Small intestine (tissue), 7 donors: ENCODE data around the gene XYLT1. TPM values are rescaled to one million over a fixed set of nuclear protein-coding genes. Genes with fewer than 3 reads are reported as not detected.

Experiments used
- DNase-seq, 2 donors: peaks; one replicate each; pipeline versions ENCODE4 v3.0.0 to v3.0.0-alpha.2; 2013
- FAIRE-seq: peaks from 2 replicates; lab custom pipeline; 2012; peaks lifted over from hg19 to GRCh38; lab: Jason Lieb, UNC
- H3K27ac ChIP-seq, 3 donors: one replicate each; pipeline ENCODE4 v1.5.1; 2013; ENCODE audit warnings: low read length in 2 of 3, mild to moderate bottlenecking in 2 of 3, control low read depth in 1 of 3, inconsistent platforms in 1 of 3, low read depth in 1 of 3, moderate library complexity in 1 of 3
- H3K27me3 ChIP-seq, 3 donors: one replicate each; pipeline ENCODE4 v1.6.1; 2013; ENCODE audit warnings: low read length in 3 of 3, inconsistent platforms in 1 of 3; ENCODE audit not compliant: control insufficient read depth in 3 of 3, insufficient read depth in 3 of 3
- H3K36me3 ChIP-seq, 3 donors: one replicate each; pipeline ENCODE4 v1.6.1; 2013; ENCODE audit warnings: low read length in 3 of 3, inconsistent platforms in 1 of 3, low read depth in 1 of 3, mild to moderate bottlenecking in 1 of 3, moderate library complexity in 1 of 3; ENCODE audit not compliant: control insufficient read depth in 3 of 3, insufficient read depth in 2 of 3
- H3K4me1 ChIP-seq, 3 donors: one replicate each; pipeline ENCODE4 v1.6.1; 2013; ENCODE audit warnings: low read length in 2 of 3, inconsistent platforms in 1 of 3, low read depth in 1 of 3, mild to moderate bottlenecking in 1 of 3, moderate library complexity in 1 of 3; ENCODE audit not compliant: control insufficient read depth in 3 of 3, insufficient read depth in 2 of 3
- H3K4me3 ChIP-seq, 3 donors: one replicate each; pipeline ENCODE4 v1.5.1; 2013; ENCODE audit warnings: low read length in 3 of 3, control low read depth in 1 of 3, inconsistent platforms in 1 of 3, low read depth in 1 of 3, mild to moderate bottlenecking in 1 of 3, moderate library complexity in 1 of 3
- H3K9me3 ChIP-seq, 2 donors: one replicate each; pipeline ENCODE4 v1.6.1; 2013; ENCODE audit warnings: low read depth in 1 of 2, low read length in 1 of 2; ENCODE audit not compliant: control insufficient read depth in 2 of 2, insufficient read depth in 1 of 2
- WGBS, 3 donors: extraction: QIAGEN DNeasy Blood & Tissue Kit; methylation state at CpG; one replicate each; pipeline ENCODE4 v1.1.7; 2013; 5-methylcytosine and 5-hydroxymethylcytosine counted together
- polyA plus RNA-seq, 4 donors: library from polyadenylated mRNA; stranded (reverse) in 3 of 4; unstranded in 1 of 4; fragments of 200-250 nt in 3 of 4; fragments of 120-200 nt in 1 of 4; gene quantifications; one replicate each; pipeline versions ENCODE4 v1.2.1 to v1.2.3, GENCODE V29; 2013
- donor health status: healthy with polysubstance abuse.
- donor health status: control.
- donor health status: control.
- donor health status: Bipolar disorder and iron deficiency.
- donor health status: healthy.

XYLT1 gene
- polyA plus RNA-seq, 4 donors, result 1.9 to 11.2 (median 4.1) TPM

- H3K9me3 ChIP-seq, result no peaks in the 10 kb centered on the region
- peaks cover 0 to 10% (median 3%) of the 10 kb centered on the region in 3 donors for H3K36me3 ChIP-seq
- WGBS, 3 donors, result 87 to 94% (median 88%) methylated on average over 4 of the region's 4 CpGs
- DNase-seq, result no peak
- no peak overlapping the region for H3K4me3 ChIP-seq
- H3K27me3 ChIP-seq, result no peaks in the 10 kb centered on the region
- H3K27ac ChIP-seq, result no peak overlapping the region
- H3K4me1 ChIP-seq, result no peaks in the 10 kb centered on the region
- FAIRE-seq, result no peak
Observed at GRCh38 chr16:17116595-17117322, 354.0 kb downstream of the XYLT1 start.

- no peaks in the 10 kb centered on the region for H3K9me3 ChIP-seq
- H3K36me3 ChIP-seq, result peaks cover 0 to 16% (median 0%) of the 10 kb centered on the region in 3 donors
- no peak overlapping the region for H3K4me3 ChIP-seq
- H3K4me1 ChIP-seq, result no peaks in the 10 kb centered on the region
- no peak for DNase-seq
- H3K27me3 ChIP-seq, result no peaks in the 10 kb centered on the region
- FAIRE-seq, result no peak
- no peak overlapping the region for H3K27ac ChIP-seq
Observed at GRCh38 chr16:17109413-17109812, 361.3 kb downstream of the XYLT1 start.

GRCh38 chr16:17108596-17108995 is 362.2 kb downstream of the XYLT1 start:
- Histone ChIP-seq H3K4me1 (no peaks in the 10 kb centered on the region), H3K27me3 (no peaks in the 10 kb centered on the region), H3K4me3 (no peak overlapping the region), H3K27ac (no peak overlapping the region), H3K36me3 (peaks cover 0 to 13% (median 0%) of the 10 kb centered on the region in 3 donors), H3K9me3 (no peaks in the 10 kb centered on the region)
- 93 to 94% (median 93%) methylated on average over 17 of the region's 17 CpGs for WGBS, 3 donors
- DNase-seq (no peak), FAIRE-seq (no peak)

- Histone ChIP-seq H3K4me1 (no peaks in the 10 kb centered on the region), H3K36me3 (peaks cover 0 to 13% (median 0%) of the 10 kb centered on the region in 3 donors), H3K27ac (no peak overlapping the region), H3K4me3 (no peak overlapping the region), H3K9me3 (no peaks in the 10 kb centered on the region), H3K27me3 (no peaks in the 10 kb centered on the region)
- DNase-seq, result no peak
- no peak for FAIRE-seq
- 90 to 93% (median 92%) methylated on average over 8 of the region's 8 CpGs for WGBS, 3 donors
Observed at GRCh38 chr16:17107450-17107849, 363.3 kb downstream of the XYLT1 start.

GRCh38 chr16:17106243-17106791 is 364.4 kb downstream of the XYLT1 start:
- 76 to 88% (median 88%) methylated on average over 14 of the region's 14 CpGs for WGBS, 3 donors
- no peaks in the 10 kb centered on the region for H3K4me1 ChIP-seq
- H3K9me3 ChIP-seq, result no peaks in the 10 kb centered on the region
- no peak for FAIRE-seq
- no peak overlapping the region for H3K4me3 ChIP-seq
- no peaks in the 10 kb centered on the region for H3K27me3 ChIP-seq
- peaks cover 0 to 13% (median 0%) of the 10 kb centered on the region in 3 donors for H3K36me3 ChIP-seq
- H3K27ac ChIP-seq, result no peak overlapping the region
- DNase-seq, result no peak

GRCh38 chr16:17105239-17105797 is 365.4 kb downstream of the XYLT1 start:
- WGBS, 3 donors, result 61 to 89% (median 73%) methylated on average over 10 of the region's 10 CpGs
- FAIRE-seq (no peak), DNase-seq (peak in 1 of 2 donors; percentile 11)
- no peaks in the 10 kb centered on the region for H3K4me1 ChIP-seq
- H3K4me3 ChIP-seq, result no peak overlapping the region
- H3K36me3 ChIP-seq, result peaks cover 0 to 13% (median 0%) of the 10 kb centered on the region in 3 donors
- no peaks in the 10 kb centered on the region for H3K27me3 ChIP-seq
- no peak overlapping the region for H3K27ac ChIP-seq
- no peaks in the 10 kb centered on the region for H3K9me3 ChIP-seq

- WGBS, 3 donors, result 78 to 88% (median 80%) methylated on average over 5 of the region's 5 CpGs
- no peak for FAIRE-seq
- peaks cover 0 to 11% (median 0%) of the 10 kb centered on the region in 3 donors for H3K36me3 ChIP-seq
Observed at GRCh38 chr16:17104654-17105053, 366.1 kb downstream of the XYLT1 start.

GRCh38 chr16:17103216-17103615 is 367.5 kb downstream of the XYLT1 start:
- Histone ChIP-seq H3K27ac (no peak overlapping the region), H3K4me3 (no peak overlapping the region), H3K36me3 (peaks cover 0 to 4% (median 0%) of the 10 kb centered on the region in 3 donors), H3K4me1 (no peaks in the 10 kb centered on the region), H3K27me3 (no peaks in the 10 kb centered on the region), H3K9me3 (no peaks in the 10 kb centered on the region)
- DNase-seq (no peak), FAIRE-seq (no peak)
- 92 to 96% (median 92%) methylated on average over 3 of the region's 3 CpGs for WGBS, 3 donors

More at GRCh38 chr16:17104654-17105053, 366.1 kb downstream of the XYLT1 start:
- Histone ChIP-seq H3K4me3 (no peak overlapping the region), H3K9me3 (no peaks in the 10 kb centered on the region), H3K27ac (no peak overlapping the region), H3K27me3 (no peaks in the 10 kb centered on the region), H3K4me1 (no peaks in the 10 kb centered on the region)
- DNase-seq, result no peak
